IMR-90 (cell line): ENCODE data around the gene C6orf136. TPM values are rescaled to one million over a fixed set of nuclear protein-coding genes. Genes with fewer than 3 reads are reported as not detected.

Experiments used
- ELK1 ChIP-seq: fragments of 150-350 bp; IDR thresholded peaks from 2 replicates; pipeline ENCODE4 v1.6.1; 2016; ENCODE audit warnings: low read depth, mild to moderate bottlenecking, low read length, moderate library complexity, borderline replicate concordance
- MAZ ChIP-seq: IDR thresholded peaks from 2 replicates; pipeline ENCODE4 v1.6.1; 2012; ENCODE audit warnings: low read depth, mild to moderate bottlenecking, low read length, improper control_type of control experiment, moderate library complexity, borderline replicate concordance
- SMC3 ChIP-seq: fragments of 150-350 bp; IDR thresholded peaks from 2 replicates; pipeline ENCODE4 v1.6.1; 2016; ENCODE audit warnings: low read depth, mild to moderate bottlenecking, antibody characterized with exemption, low read length, moderate library complexity
- USF2 ChIP-seq: fragments of 150-350 bp; IDR thresholded peaks from 2 replicates; pipeline ENCODE4 v1.6.1; 2017; ENCODE audit warnings: mild to moderate bottlenecking, antibody characterized with exemption, low read length, low read depth
- polyA plus RNA-seq, 3 experiments: library from polyadenylated mRNA; depleted of rRNA; stranded (reverse); fragments of >200 nt; gene quantifications; 2 replicates each; pipeline ENCODE4 v1.2.3, GENCODE V29; 2012; ENCODE audit warnings: low replicate concordance in 1 of 3
- total RNA-seq: library from RNA; depleted of rRNA; stranded (reverse); fragments of >200 nt; gene quantifications from 2 replicates; pipeline ENCODE4 v1.2.3, GENCODE V29; 2012

The C6orf136 gene
- total and polyA plus RNA-seq, 2 of the 4 experiments (the other 2 are of a cell fraction): 1.1 to 11.7 TPM

DNA sequence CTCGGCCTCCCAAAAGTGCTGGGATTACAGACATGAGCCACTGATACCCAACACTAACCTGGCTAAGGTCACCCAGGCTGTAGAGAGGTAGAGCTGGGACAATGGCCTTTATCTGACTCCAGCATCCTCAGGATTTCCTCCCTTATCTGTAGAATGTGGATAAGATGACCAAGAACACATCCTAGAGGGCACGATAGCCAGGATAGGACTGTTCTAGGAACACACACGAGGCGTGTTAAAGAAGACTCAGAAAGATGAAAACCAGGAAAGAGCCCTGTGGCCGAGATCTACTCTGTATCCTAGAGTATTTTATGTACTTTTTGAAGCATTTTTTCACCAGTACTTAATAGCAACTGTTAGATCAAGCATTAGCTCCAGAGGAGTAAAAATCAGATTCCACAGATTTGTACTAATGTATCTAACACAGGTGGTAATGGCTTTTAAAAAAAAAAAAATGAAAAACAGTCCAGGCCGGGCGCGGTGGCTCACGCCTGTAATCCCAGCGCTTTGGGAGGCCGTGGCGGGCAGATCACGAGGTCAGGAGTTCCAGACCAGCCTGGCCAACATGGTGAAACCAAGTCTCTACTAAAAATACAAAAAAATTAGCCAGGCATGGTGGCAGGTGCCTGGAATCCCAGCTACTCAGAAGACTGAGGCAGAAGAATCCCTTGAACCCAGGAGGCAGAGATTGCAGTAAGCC lies 47.2 kb upstream of the C6orf136 start (continued):
- TF ChIP-seq ELK1 (no peak), SMC3 (no peak), USF2 (no peak), MAZ (no peak)
